ENCODE data around the gene SLC35G3.
"Not testable (repeated sequence)": the region's sequence is repeated elsewhere in the genome, so short reads cannot be mapped to it uniquely, and the experiment has no call there.

The SLC35G3 gene

GRCh38 chr17:35154196-35155165, 39.7 kb downstream of the SLC35G3 start:
- no peak for TF ChIP-seq ZFX (IDR thresholded peaks at IDR 0.05)
- no peak for TF ChIP-seq CTCF (conservative IDR thresholded peaks at IDR 0.05)
- H3K27ac ChIP-seq: no peak overlapping the region

GRCh38 chr17:35152421-35153140, 41.6 kb downstream of the SLC35G3 start:
- TF ChIP-seq CTCF (conservative IDR thresholded peaks at IDR 0.05) (no peak), ZFX (IDR thresholded peaks at IDR 0.05) (no peak)
- H3K27ac ChIP-seq: no peak overlapping the region

- H3K27ac ChIP-seq: not testable (repeated sequence)
Observed at GRCh38 chr17:35151080-35151479, 43.1 kb downstream of the SLC35G3 start.

- no peak for TF ChIP-seq ZFX (IDR thresholded peaks at IDR 0.05)
- TF ChIP-seq CTCF (conservative IDR thresholded peaks at IDR 0.05): no peak
- no peak overlapping the region for H3K27ac ChIP-seq
Observed at GRCh38 chr17:35149941-35150340, 44.3 kb downstream of the SLC35G3 start.

GRCh38 chr17:35148144-35148543, 46.0 kb downstream of the SLC35G3 start:
- no peak overlapping the region for H3K27ac ChIP-seq
- TF ChIP-seq CTCF (conservative IDR thresholded peaks at IDR 0.05) (no peak), ZFX (IDR thresholded peaks at IDR 0.05) (no peak)

GRCh38 chr17:35147375-35147905, 46.8 kb downstream of the SLC35G3 start, which contains the start of gene UNC45B:
Gene UNC45B, plus strand, starts transcription at chr17:35147817. Its CDS starts 447 bp downstream, at chr17:35148264.
- H3K27ac ChIP-seq: no peak within 1 kb of the TSS
- TF ChIP-seq ZFX (IDR thresholded peaks at IDR 0.05): no peak
- no peak for TF ChIP-seq CTCF (conservative IDR thresholded peaks at IDR 0.05)

GRCh38 chr17:35146214-35146833, 47.9 kb downstream of the SLC35G3 start:
- TF ChIP-seq CTCF (conservative IDR thresholded peaks at IDR 0.05) (no peak), ZFX (IDR thresholded peaks at IDR 0.05) (no peak)
- no peak overlapping the region for H3K27ac ChIP-seq
